ENCODE data around the gene CKM.

The CKM gene

DNA sequence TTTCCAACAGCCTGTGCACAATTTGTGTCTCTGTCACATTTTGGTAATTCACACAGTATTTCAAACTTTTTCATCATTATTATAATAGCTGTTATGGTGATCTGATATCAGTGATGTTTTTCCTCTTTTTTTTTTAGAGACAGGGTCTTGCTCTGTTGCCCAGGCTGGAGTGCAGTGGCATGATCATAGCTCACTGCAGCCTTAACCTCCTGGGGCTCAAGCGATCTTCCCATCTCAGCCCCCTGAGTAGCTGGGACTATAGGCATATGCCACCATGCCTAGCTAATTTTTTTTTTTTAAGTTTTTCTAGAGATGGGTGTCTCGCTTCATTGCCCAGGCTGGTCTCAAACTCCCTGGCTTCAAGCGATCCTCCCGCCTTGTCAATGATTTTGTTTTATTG, 65.8 kb downstream of the CKM start:
- no peak overlapping the region for H3K27ac ChIP-seq
- TF ChIP-seq ZFX (IDR thresholded peaks at IDR 0.05): no peak
- TF ChIP-seq, protein P1, sequence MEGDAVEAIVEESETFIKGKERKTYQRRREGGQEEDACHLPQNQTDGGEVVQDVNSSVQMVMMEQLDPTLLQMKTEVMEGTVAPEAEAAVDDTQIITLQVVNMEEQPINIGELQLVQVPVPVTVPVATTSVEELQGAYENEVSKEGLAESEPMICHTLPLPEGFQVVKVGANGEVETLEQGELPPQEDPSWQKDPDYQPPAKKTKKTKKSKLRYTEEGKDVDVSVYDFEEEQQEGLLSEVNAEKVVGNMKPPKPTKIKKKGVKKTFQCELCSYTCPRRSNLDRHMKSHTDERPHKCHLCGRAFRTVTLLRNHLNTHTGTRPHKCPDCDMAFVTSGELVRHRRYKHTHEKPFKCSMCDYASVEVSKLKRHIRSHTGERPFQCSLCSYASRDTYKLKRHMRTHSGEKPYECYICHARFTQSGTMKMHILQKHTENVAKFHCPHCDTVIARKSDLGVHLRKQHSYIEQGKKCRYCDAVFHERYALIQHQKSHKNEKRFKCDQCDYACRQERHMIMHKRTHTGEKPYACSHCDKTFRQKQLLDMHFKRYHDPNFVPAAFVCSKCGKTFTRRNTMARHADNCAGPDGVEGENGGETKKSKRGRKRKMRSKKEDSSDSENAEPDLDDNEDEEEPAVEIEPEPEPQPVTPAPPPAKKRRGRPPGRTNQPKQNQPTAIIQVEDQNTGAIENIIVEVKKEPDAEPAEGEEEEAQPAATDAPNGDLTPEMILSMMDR (conservative IDR thresholded peaks at IDR 0.05): no peak

Data from C4-2B (cell line).